HG03521 (cell line): ENCODE data around the gene CLSTN1.
"Not testable (repeated sequence)": the region's sequence is repeated elsewhere in the genome, so short reads cannot be mapped to it uniquely, and the experiment has no call there.

Source experiments
- ATAC-seq: cut with Tn5 transposase; IDR thresholded peaks from one replicate; pipeline ENCODE4 v1.9.1; 2021; ENCODE audit warnings: mild to moderate bottlenecking, moderate library complexity; ENCODE audit not compliant: unreplicated experiment

Gene CLSTN1

DNA sequence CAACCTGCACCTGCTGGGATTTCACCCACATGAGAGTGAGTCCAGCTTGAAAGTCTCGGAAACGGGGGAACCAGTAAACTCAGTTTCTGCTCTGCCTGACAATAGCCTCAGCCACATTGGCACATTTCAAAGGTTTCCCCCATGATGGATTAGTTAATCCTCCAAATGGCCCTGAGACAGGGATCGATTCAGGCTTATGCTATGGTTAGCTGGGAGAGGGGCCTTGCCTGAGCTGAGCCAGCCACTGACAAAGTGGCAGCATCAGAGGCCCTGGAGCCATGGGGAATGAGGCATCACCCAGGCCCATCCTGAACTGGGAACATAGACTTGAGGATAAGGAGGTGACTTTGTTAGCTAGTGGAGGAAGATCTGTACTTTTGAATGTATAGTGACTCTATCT is 2.9 kb upstream of the CLSTN1 start:
- no peak for ATAC-seq

DNA sequence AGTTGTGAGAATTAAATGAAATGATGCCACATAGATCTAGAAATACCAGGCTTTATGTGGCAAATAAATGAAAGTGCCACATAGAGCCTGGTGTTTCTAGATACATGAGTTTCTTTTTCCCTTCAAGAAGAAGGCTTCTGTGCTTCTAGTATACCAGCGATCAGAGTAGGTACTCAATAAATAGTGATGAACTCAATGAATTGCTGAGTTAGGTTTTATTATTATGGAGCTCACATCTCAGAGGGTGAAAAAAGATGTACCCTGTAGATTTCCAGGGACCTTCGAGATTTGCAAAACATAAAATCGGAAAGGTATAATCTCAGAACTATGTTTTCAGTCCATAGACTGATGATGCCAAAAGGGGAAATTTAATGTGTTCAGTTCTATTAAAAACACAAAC is 2.3 kb upstream of the CLSTN1 start:
- no peak for ATAC-seq

DNA sequence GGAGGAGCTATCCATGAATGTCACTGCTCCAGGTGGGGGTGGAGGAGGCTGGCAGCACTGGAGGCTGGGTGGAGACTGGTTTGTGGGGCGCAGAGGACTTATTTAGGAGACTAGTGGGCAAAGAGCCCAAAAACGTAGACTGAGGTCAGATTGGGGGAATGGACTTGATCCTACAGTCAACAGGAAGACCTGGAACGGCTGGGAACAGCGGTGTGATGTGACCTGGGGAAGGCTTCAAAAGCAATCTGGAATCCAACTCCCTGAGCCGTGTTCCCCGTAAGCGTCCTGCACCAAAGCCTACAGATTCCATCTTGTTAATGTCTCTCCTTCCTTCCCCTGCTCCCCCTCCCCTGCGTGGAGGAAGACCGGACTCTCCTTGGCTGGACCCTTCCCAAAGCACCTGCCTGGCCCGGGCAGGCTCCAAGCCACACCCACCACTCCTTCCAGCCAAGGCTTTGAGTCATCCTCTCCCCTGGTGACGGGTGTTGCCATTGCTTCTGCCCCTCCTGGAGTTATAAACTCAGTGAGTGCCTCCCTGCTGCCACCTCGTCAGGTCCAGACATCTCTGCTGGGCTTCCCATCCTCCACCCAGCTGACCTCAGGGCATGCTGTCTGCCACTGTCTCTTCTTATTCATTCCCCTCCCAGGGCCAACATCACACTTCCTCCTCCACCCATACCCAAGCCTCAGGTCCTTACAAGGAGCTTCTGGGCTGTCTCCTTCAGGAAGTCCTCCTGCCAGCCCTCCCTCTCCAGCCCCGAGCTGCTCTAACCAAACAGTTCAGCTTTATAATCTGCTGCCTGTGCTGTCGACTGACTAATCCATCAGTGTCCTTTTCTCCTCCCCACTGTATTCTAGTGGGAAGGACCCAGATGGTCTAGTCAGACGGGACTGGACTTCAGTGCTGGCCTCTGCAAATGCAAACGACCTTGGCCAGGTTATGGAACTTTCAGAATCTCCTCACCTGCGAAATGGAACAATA is 1.6 kb upstream of the CLSTN1 start:
- no peak for ATAC-seq

DNA sequence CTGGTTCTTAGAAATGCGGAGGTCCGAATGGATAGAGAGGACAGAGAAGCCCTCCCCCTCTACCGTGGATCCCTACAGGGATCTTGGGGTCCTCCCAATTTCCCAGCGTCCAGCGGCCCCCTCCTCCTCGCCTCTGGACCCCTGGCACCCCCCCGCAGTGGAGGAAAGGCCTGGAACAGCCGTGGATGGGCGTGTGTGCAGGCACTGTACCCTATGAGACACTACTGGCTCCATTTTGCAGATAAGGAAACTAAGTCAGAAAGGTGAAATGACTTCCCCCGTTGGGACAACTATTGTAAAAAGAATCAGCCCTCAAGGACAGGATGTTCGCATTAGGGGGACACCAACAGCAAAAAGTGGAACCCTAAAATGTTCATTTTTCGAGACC is 931 bp upstream of the CLSTN1 start:
- no peak for ATAC-seq

DNA sequence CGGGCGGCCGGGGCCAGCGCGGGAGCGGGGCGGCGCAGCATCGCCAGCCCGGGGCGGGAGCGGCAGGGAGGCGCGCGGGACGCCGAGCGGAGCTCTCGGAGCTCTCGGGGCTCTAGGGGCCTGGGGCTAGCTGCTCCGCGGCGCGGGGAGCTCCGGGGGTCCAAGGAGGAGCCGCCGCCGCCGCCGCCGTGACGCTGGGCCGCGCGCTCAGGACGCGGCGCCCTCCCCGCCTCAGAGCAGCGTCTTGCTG is 147 bp downstream of the CLSTN1 start:
- no peak for ATAC-seq

DNA sequence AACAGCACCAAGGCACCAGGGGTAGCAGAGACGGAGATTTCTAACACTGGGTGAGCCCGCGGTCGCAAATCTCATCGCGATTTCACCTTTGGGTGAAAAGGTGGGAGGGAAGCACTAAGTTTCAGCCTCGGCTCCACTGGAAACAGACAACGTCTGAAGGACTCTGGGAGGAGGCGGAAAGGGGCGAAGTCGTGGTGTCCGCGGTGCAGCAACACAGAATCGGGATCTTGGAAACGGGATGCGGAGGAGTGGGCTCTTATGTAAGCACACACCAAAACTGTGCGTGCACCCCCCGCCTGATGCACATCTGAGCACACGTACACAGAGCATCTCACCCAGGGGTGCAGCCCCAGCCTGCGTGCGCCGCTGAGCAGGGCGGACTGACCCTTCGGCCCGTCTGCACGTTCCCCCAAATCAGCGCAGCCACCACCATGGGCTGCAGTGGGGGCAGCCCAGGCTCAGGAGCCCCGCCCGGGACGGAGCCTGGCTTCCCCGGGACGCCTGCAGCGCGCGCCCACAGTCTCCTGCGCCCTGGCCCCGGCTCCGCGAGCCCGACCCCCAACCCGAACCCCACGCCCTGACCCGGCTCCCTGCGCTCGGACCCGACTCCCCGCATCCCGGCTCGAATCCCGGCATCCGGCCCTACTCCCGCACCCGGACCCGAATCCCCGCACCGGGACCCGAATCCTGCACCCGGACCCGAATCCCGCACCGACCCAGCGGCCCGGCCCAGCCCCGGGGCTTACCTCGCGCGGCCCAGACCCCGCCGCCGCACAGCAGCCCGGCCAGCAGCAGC is 670 bp downstream of the CLSTN1 start:
- ATAC-seq: peak; percentile 15

DNA sequence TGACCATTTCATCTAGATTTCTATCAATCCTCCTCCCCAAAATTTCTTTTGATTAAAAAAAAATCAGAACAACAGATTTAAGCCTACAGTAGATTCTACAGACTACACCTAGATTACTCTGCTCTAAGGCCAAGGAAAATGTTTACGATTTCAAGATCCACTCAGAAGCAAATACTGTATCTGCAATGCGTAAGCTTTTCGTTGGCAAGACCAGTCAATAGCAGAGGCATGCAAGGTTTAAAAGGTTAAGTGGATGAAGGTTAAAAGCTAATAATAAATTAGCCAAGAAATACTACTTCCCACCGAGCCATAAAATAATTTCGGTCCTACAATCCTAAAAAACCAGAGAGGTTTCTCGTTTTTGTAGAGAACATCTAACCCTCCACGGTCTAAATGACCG is 1.3 kb downstream of the CLSTN1 start:
- no peak for ATAC-seq

DNA sequence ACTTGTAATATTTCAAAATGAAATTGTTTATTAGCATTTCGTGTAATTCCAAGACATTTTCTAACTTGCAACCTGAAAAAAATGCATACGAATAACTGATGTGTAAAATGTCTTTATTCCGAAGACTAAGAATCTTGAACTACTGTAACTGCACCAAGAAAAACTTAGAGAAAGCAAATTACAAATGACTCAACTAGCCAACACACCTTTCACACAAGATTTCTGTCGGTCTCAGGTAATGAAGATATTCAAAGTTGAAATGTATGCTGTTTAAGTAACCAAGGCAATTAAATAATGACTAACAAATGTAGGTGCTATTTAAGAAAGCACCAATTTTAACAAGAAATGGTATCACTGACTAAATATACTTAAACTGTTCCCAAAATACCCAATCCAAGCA is 2.1 kb downstream of the CLSTN1 start:
- no peak for ATAC-seq

DNA sequence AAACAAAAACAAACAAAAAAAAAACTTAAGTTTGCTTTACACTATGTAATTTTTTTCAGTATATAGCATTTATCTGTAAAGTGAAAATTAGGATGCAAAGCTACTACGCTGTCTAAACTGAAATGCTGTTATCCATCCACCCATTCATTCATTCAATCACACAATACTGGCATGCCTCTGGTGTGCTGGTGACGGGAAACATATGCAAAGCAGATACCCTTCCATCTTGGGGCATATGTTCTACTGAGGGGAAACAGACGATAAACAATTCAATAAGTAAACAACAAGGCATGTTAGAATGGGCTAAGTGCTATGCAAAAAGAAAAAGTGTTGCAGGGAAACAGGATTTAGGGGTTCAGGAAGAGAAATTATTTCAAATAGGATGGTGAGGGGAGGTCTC is 3.2 kb downstream of the CLSTN1 start:
- ATAC-seq: no peak

DNA sequence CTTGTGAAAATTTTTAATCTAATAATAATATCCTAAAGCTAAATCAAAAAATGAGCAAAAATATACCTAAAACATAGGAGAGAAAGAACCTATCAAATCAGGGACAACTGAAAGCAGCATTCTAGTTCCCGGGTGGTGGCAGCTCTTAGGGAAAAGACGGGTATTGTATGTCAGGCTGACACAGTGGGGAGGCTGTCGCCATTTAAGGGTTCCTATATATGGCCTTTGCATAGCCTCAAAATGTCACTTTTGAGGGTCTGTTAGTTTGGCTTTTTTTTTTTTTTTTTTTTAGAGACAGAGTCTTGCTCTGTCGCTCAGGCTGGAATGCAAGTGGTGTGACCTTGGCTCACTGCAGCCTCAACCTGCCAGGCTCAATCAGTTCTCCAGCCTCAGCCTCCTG is 6.0 kb downstream of the CLSTN1 start:
- no peak for ATAC-seq

DNA sequence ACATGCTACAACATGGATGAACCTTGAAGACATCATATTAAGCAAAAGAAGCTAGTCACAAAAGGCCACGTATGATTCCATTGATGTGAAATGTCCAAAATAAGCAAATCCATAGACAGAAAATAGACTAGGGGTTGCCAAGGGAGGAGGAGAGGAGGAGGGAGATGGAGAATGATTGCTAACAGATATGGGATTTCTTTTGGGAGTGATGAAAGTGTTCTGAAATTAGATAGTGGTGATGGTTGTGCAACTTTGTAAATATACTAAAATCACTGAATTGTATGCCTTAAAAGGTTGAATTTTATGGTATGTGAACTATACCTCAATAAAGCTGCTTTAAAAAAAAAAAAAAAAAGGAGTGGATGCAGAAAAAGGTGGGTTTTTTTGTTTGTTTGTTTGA is 7.6 kb downstream of the CLSTN1 start:
- ATAC-seq: no peak

DNA sequence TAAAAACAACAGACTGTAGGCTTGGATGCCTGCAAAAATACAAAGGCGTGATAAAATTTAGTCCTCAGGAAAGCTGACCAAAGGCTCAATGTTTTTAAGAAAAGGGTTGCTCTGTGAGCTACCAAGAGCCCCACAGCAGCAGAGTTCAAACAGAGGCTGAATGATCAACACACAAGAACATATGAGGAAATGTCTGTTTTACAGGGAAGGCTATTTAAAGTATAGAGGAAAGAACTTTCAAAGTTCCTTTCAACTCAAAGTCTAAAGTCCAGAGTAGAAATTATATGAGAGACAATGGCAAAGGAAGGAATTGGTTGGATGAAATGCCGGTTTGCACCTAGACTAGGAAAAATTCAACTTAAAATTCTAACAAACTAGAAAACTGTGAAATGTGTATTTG is 8.6 kb downstream of the CLSTN1 start:
- no peak for ATAC-seq

DNA sequence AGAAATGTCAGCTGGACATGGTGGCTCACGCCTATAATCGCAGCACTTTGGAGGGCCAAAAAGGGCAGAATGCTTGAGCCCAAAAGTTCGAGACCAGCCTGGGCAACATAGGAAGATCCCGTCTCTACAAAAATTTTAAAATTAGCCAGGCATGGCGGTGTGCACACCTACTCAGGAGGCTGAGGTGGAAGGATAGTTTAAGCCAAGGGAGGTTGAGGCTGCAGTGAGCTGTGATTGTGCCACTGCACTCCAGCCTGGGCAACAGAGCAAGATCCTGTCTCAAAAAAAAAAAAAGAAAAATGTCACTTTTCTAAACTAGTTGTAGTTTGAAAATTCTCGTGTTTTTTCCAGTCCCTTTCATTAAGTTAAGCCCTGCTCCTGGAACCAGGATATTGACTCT is 9.1 kb downstream of the CLSTN1 start:
- ATAC-seq: no peak

DNA sequence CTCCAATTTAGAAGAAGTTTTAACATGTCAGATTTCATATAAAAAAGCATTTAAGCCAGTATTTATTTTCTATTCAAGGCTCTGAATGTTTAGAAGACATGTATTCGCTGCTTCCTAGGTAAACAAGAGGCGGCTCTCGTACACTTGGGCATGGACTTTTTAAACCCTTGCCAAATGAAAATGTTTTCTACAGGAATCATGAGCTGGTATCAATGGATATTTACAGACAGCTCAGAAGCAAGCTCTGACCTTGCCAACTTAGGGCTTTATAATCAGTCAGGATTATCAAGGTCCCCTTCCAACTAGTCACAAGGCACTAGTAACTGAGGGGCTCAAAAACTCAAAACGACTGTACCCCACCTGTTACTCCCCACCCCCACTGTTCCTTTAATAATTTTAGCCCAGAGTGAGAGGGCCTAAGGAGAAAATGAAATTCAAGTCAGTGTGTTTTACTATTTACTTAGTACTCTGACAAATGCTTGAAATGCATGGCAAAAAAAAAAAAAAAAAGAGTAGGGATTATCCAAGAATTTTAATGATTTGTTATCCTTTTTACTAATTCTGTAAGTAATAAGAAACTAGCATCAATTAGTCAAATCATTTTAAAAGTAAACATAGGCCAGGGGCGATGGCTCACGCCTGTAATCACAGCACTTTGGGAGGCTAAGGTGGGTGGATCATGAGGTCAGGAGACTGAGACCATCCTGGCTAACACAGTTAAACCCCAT is 12.4 kb downstream of the CLSTN1 start:
- no peak for ATAC-seq

DNA sequence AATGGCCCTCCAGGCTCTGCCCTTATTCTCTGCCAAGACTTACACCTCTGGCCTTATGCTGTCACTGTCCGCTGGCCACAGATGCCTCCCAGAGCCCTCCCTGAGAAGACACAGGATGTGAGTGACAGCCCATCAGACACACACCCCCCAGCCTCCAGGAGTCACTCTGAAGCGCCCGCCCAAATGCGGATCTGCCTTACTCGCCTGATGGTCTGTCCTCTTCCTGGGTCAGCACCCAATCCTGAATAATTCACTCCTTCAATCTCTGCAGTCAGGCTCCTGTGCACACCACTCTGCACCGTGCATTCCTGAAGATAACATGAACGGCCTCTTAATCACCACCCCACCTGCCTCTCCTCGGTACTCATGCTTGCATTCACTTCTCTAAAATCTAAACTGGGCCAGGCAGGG is 14.7 kb downstream of the CLSTN1 start:
- no peak for ATAC-seq

DNA sequence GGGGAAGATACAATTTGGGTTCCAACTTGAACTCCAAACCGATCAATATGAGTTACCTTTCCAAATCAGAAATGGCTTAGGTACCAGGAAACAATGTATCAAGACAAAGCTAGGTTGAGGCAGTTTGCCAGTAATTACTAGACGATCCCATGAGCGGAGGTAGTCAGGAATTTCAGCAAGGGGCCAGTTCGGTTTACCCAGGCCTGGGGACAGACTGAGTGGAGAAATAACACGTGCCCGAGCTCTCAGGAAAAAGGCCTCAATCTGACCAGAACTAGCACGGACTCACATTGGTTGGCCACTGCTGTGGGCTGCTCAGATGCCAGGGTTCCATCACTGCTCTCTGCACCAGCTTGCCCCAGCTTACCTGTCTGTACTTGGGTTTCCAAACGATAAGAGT is 15.3 kb downstream of the CLSTN1 start:
- ATAC-seq: no peak

DNA sequence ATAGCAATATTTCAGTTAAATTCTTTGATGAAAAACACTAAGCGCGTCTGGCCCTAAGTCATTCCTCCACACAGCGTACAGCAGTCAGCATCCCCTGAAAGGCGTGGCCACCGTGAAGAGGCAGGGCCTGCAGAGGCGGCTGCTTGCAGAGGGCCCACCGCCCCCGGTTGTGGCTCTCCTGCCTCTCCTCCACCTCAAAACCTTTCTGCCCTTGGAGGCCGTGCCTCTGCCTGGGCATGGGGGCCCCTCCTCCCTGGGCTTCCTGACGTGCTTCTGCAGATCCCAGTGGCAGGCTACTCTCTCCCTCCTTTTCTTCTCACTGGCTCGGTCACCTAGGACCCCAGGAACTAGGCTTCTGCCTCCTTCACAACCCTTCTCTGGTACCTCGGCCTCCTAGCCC is 16.2 kb downstream of the CLSTN1 start:
- ATAC-seq: no peak

DNA sequence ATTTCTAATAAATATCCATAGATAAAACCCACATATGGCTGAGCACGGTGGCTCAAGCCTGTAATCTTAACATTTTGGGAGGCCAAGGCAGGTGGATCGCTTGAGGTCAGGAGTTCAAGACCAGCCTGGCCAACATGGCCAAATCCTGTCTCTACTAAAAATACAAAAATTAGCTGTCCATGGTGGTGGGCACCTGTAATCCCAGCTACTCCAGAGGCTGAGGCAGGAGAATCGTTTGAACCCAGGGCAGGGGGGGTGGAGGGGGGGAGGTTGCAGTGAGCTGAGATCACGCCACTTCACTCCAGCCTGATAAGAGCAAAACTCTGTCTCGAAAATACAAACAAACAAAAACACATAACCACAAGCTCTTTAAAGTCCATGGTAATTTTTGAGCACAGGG is 17.8 kb downstream of the CLSTN1 start:
- not testable (repeated sequence) for ATAC-seq

DNA sequence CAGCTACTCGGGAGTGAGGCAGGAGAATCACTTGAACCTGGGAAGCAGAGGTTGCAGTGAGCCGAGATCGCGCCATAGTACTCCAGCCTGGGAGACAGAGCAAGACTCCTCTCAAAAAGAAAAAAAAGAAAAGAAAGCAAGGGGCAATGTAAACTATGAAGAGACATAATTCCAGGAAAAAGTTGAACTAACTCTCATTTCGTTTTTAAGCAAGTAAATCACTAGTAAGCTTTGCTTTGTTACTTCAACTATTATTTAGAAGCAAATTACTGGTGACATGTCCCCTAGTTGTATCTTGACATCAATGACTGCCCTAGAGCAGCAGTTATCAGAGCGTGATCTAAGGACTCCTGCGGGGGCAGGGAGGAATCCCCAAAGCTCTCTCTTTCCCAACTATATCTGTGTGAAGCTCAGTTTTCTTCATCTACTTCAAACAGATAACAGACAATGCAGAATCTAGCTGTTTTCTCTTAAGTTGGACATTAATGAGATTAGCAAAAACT is 18.7 kb downstream of the CLSTN1 start:
- no peak for ATAC-seq

DNA sequence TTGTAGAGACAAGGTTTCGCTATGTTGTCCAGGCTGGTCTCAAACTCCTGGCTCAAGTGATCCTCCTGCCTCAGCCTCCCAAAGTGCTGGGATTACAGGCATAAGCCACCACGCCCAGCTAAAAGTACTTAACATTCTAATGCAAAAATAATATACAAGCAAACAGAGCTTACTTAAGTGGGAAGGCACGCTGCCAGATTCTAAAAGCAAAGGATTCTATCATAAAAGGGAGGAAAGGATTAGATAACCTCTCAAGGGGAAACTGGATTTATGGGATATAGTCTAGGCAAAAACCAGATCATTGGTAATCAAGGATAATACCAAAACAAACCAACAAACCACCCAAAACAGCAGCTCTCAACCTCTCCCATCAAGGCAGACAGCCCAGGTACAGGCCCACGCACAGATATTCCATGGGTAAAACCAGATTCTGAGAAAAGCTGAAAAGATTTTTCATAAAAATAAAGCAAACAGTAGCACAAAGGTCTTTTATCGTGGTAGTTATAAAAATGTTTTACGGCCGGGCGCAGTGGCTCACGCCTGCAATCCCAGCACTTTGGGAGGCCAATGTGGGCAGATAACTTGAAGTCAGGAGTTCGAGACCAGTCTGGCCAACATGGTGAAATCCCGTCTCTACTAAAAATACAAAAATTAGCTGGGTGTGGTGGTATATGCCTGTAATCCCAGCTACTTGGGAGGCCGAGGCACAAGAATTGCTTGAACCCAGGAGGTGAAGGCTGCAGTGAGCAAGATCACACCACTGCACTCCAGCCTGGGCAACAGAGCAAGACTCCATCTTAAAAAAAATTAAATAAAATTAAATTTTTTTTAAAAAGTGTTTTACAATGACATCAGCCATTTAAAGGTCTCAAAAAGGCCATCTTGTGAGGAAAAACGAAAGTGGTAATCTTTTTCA is 20.5 kb downstream of the CLSTN1 start:
- not testable (repeated sequence) for ATAC-seq
